Esophagus squamous epithelium (tissue), 4 donors: Measurements from ENCODE around the gene WNT9A.
"Not testable (repeated sequence)": the region's sequence is repeated elsewhere in the genome, so short reads cannot be mapped to it uniquely, and the experiment has no call there.

Source experiments
- CTCF ChIP-seq, 6 experiments: fragments of 450-650 bp in 4 of 6; fragments of 200-600 bp in 2 of 6; sonication (generic) in 2 of 6; IDR thresholded peaks; one replicate each; pipeline ENCODE4 v1.5.1; 2016 to 2019; ENCODE audit warnings: antibody characterized with exemption in 6 of 6, mild to moderate bottlenecking in 4 of 6, moderate library complexity in 4 of 6
- POLR2A ChIP-seq, 4 donors: fragments of 450-650 bp; IDR thresholded peaks; one replicate each; pipeline ENCODE4 v1.6.1; 2017; ENCODE audit warnings: antibody characterized with exemption in 4 of 4, mild to moderate bottlenecking in 4 of 4, moderate library complexity in 3 of 4

GRCh38 chr1:227877810-227878209 lies 69.9 kb downstream of the WNT9A start:
- not testable (repeated sequence) for TF ChIP-seq CTCF, POLR2A (IDR thresholded peaks at IDR 0.05)
